Nephron (organoid): ENCODE data around the gene PSMD14.

Experiments
- H3K27ac Mint-ChIP-seq, 3 experiments: 2 replicates each; pipeline ENCODE4 v1.8.0; 2020; ENCODE audit warnings: mixed read lengths in 3 of 3, mild to moderate bottlenecking in 2 of 3, moderate library complexity in 1 of 3
- H3K27me3 Mint-ChIP-seq: 2 replicates; pipeline ENCODE4 v1.8.0; 2021; ENCODE audit warnings: low read depth, mild to moderate bottlenecking, moderate library complexity, mixed read lengths
- H3K36me3 Mint-ChIP-seq: 2 replicates; pipeline ENCODE4 v1.8.0; 2020; ENCODE audit warnings: low read depth, mixed read lengths
- H3K4me1 Mint-ChIP-seq: 2 replicates; pipeline ENCODE4 v1.8.0; 2020; ENCODE audit warnings: mixed read lengths
- H3K4me3 Mint-ChIP-seq, 3 experiments: 2 replicates each; pipeline ENCODE4 v1.8.0; 2020; ENCODE audit warnings: mild to moderate bottlenecking in 3 of 3, mixed read lengths in 3 of 3, moderate library complexity in 2 of 3
- H3K9me3 Mint-ChIP-seq: 2 replicates; pipeline ENCODE4 v1.8.0; 2020; ENCODE audit warnings: mixed read lengths
- CTCF ChIP-seq, 3 experiments: fragments of 200-600 bp; sonication (generic); IDR thresholded peaks; one replicate each; pipeline ENCODE4 v1.5.0; 2021; ENCODE audit warnings: antibody characterized with exemption in 3 of 3; ENCODE audit not compliant: unreplicated experiment in 3 of 3

The PSMD14 gene

GRCh38 chr2:161448431-161448830 is 140.2 kb downstream of the PSMD14 start:
- H3K4me1 Mint-ChIP-seq: no peaks in the 10 kb centered on the region
- no peak overlapping the region for H3K27ac Mint-ChIP-seq
- TF ChIP-seq CTCF (IDR thresholded peaks at IDR 0.05; ENCODE audit: unreplicated experiment in 3 of 3): no peak
- no peak overlapping the region for H3K4me3 Mint-ChIP-seq
- peaks cover 7% of the 10 kb centered on the region for H3K27me3 Mint-ChIP-seq
- H3K36me3 Mint-ChIP-seq: no peaks in the 10 kb centered on the region
- no peaks in the 10 kb centered on the region for H3K9me3 Mint-ChIP-seq
